GM21381 (cell line): ENCODE data around the gene ULK4.
"Not testable (repeated sequence)": the region's sequence is repeated elsewhere in the genome, so short reads cannot be mapped to it uniquely, and the experiment has no call there.

ENCODE experiments used
- ATAC-seq: cut with Tn5 transposase; IDR thresholded peaks from one replicate; pipeline ENCODE4 v1.9.1; 2021; ENCODE audit warnings: mild to moderate bottlenecking, moderate library complexity; ENCODE audit not compliant: unreplicated experiment

ULK4 gene

DNA sequence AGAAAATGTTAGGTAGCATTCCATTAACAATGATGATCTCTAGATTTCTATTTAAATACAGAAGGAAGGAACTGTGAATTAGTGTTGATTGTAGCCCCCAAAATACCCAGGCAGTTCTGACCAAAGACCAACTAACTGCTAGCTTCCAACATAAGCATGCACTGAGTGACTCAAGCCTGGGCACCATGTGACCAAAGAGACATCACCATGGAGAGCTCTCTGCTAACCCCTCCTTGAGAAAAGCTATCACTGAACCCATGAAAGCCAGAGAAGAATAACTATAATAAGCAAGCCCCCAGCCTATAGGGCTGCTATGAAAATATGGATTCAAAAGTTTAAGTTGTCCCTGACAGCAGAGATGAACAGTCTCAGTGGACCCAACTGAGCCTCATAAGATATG is 310.2 kb downstream of the ULK4 start:
- ATAC-seq, result no peak

DNA sequence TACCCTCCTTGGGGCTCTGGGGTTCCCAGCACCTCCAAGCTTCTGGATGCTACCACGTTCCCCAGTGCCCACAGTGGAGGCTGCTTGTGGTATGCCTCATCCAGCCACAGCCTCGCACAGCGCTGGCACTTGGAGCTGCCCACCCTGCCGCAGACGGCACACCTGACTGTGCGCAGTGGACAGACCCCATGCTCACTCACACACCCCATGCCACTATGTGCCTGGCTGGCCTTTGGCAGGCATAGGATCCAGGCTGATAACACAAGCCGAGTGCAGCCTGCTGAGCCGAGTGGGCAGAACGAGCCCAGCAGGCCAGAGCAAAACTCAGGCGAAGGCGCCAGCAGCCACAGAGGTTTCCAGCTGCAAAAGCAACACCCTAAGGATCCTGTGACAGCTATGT is 311.5 kb downstream of the ULK4 start:
- ATAC-seq, result no peak

DNA sequence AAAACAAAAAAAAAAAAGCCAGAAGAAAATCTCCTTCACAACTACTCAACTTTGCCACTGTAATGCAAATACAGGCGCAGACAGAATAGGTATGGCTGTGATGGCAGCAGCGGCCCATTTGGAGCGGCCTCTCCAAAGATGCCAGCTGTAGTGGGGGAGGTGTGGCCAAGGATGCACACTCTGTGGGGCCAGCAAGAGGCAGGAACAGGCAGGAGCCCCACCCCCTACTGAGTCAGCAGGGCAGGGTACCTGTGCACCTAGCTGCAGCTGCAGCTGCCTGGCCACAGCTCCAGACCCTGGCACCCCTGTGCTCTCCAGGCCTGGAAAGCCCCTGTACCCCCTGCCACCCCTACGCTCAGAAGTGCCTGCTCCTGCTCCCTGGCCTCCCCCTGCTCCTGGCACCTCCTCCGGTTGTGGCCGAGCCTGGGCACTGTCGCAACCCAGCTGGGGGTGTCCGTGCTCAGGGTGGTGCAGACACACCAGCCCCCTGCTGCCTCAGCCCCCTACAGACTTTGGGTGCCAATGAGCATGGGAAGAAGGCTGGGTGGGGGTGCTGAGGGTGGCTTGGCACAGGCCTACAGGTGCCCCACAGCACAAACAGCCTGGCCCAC is 312.7 kb downstream of the ULK4 start:
- no peak for ATAC-seq

DNA sequence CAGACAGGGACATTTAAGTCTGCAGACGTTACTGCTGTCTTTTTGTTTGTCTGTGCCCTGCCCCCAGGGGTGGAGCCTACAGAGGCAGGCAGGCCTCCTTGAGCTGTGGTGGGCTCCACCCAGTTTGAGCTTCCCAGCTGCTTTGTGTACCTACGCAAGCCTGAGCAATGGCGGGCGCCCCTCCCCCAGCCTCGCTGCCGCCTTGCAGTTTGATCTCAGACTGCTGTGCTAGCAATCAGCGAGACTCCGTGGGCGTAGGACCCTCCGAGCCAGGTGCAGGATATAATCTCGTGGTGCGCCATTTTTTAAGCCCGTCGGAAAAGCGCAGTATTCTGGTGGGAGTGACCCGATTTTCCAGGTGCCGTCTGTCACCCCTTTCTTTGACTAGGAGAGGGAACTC is 314.2 kb downstream of the ULK4 start:
- not testable (repeated sequence) for ATAC-seq

DNA sequence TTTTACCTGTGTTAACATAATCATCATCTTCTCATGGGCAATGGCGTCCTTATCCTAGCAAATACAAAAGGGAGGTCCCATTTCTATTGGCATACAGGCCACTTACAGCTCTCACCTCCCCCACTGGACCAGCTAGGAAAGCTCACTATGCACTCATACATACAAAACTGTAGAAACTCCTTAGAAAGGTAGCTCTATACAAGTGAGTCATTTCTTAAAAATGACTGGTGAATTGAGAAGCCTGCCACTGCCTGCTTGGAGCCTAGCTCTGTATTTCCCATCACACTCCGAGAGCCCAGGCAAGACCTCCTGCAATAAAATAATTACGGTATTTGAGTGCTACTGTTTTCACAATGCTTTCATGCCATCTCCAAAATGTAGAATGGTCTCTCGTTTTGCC is 321.8 kb downstream of the ULK4 start:
- no peak for ATAC-seq

DNA sequence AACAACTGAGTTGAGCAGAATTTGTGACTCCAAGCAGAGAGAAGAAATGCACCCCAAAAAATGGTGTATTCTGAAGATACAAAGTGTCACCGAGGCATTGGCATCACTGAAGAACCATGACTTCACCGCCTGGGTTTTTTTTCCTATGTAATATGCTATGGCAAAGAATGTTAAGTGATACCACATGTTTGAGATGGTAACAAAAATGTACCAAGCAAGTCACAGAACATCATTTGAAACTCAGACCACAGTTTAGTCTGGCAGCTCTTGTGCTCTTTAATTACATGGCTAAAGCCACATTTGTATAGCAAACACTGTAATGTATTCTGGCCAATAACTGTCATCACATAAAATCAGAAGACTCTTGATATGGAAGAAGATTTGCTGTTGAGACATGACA is 323.5 kb downstream of the ULK4 start:
- no peak for ATAC-seq

DNA sequence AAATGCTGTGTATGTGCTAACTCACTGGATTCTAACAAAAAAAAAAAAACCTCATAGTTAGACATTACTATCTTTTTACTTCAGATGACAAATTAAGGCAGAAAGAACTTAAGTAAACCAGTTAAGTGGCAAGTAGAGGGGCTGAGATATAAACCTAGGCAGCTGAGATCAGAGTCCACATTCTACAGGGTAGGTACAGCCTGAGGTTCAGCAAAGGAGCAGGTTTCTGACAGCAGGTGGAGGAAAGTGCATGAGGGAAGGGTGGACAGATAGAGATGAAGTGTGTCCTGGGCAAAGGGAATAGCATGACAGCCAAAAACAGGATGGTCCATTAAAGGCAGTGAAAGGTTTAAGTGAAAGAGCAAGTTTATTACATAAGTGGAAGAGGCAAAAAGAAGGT is 329.2 kb downstream of the ULK4 start:
- no peak for ATAC-seq

DNA sequence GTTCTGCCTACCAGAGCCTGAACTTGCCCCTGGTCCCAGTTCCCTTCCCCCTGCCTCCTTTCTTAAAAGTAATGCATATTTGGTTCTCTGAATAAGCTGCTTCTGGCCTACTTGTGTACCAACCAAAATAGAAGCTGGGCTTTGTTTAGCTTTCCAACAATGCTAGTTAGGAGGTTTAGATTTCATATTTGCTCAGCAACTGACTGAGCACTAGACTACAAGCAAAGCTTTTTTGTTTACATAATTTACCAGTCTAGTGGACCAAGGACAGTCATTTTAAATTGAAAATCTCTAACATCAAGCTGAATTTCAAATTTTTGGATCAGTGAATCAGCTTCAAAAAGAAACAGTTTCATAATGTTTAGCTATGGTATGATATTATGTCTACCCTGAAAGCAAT is 331.2 kb downstream of the ULK4 start:
- no peak for ATAC-seq

DNA sequence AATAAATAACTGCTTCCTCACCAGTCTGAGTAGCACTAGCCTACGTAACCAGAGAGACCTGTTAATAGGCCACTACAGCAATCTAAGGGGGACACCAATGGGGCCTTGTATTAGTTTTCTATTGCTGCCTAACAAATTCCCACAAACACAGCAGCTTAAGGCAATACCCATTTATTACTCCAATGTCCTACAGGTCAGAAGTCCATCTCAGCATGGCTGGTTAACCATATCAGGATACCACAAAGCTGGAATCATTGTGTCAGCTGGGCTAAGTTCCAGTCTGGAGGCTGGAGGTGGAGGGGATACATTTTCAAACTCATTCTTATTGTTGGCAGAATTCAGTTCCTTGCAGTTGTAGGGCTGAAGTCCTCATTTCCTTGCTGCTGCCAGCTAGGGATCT is 331.9 kb downstream of the ULK4 start:
- no peak for ATAC-seq

DNA sequence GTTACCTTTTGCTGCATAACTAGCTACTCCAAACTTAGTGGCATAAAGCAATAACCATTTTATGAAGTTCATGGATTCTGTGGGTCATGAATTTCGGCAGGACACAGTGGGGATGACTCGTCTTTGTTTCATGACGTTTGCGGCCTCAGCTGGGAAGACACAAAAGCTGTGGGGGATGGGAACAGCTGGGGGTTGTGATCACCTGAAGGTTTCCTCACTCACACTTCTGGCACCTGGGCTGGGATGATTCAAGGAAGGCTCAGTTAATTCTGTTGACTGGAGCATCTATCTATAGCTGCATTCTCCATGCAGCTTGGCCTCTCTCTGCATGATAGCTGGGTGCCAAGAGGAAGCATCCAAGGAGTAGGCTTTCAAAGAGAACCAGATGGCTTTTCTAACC is 332.8 kb downstream of the ULK4 start:
- ATAC-seq, result no peak

DNA sequence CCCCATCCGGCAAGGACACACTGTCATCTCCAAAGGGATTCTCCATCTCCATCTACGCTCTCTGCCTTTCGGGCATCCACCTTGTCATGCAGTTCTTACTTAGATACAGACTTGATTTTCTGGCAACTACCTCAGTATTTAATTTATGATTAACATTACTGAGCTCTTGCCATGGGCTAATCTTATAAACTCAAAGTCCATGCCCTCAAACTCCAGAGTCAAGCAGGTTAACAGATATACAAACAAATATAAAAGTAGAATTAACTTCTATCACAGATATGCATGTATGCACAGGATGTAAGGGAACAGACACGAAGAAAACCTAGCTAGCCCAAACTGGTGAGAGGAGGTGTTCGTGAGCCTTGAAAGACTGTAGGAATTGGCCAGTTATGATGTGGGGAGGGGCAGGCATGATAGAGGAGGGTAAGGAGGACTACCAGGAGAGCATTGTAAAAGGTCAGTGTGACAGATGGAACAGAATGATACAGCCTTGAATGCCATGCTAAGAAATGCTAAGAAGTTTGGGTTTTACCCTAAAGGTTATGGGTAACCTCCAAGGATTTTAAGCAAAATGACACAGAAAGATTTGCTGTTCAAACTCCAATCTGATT is 334.3 kb downstream of the ULK4 start:
- no peak for ATAC-seq

DNA sequence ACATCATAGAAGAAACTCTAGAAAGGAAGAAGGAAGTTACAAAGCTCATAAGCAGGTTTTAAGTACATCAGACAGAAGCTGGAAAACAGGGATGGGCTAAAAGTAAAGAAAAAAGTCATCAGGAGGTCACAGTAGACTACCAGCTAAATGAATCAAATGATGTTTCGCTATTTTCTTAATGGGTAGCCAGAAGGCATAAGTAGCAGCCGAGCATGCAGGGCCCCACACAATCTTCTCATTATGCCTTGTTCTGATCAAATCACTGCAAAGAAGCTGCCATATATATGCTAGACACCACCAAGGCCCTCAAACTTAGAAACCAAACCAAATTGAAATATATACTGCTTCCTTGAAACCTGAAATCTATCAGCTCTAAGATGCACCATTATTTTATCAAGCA is 349.1 kb downstream of the ULK4 start:
- ATAC-seq, result no peak

DNA sequence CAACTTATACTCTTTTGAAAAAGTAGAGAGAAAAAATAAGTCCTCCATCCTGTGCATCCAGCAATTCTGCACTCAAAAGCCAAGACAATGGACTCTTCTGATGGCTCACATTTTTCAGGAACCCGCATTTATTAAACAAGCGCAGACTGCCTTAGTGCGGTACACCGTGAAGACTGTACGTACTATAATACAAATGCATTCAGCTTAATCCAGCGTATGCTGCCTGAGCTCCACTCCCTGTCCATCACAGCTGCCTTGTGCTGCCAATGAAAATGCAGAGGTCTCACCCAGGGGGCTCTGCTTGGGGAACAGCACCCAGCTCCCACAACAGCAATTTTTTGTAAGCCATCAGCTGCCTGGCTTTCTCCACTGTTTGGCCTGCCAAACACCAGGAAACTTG is 350.9 kb downstream of the ULK4 start:
- no peak for ATAC-seq

DNA sequence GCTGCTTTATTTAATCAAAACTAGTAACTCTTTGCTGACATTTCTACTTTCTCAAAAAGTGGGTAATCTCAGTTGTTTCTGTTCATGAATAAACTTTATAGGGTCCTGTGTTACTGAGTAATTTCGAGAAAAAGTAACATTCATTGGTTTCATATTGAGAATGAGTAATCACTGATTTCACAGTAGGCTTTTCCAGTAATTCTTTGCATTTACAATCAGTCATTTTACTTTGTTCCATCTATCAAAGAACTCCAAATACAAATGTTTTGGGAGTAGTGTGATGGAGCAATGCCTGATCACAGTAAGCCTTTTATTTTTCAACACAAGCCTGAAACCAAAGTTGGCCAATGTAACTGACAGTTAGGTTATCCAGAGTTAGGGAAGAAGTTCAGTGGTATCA is 353.6 kb downstream of the ULK4 start:
- ATAC-seq, result no peak

DNA sequence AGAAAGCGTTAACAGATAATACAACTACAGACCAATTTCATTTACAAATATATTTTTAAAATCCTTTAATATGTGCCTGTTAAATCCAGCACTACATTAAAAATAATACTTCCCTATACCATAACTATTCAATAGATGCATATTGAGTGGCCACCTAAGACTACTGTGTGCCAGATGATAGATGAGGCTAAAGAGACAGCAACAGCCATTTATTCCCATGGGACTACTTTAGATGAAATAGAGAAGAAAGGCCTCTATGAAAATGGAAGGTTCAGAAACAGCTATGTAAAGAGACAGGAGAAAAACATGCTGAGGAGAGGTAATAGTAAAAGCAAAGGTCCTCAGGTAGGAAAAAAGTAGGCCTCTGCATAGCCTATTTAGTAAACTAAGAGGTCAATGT is 358.1 kb downstream of the ULK4 start:
- ATAC-seq, result no peak

DNA sequence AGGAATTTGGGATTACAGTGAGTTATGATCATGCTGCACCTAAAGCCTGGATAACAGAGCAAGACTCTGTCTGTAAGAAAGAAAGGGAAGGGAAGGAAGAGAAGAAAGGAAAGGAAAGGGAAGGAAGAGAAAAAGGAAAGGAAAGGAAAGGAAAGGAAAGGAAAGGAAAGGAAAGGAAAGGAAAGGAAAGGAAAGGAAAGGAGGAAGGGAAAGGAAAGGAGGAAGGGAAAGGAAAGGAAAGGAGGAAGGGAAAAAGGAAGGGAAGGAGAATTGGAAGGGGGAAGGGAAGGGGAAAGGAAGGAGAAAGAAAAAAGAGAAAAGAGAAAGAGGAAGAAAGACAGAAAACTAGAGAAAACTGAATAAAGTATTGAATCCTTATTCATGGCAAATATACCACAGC is 359.8 kb downstream of the ULK4 start:
- ATAC-seq, result no peak

DNA sequence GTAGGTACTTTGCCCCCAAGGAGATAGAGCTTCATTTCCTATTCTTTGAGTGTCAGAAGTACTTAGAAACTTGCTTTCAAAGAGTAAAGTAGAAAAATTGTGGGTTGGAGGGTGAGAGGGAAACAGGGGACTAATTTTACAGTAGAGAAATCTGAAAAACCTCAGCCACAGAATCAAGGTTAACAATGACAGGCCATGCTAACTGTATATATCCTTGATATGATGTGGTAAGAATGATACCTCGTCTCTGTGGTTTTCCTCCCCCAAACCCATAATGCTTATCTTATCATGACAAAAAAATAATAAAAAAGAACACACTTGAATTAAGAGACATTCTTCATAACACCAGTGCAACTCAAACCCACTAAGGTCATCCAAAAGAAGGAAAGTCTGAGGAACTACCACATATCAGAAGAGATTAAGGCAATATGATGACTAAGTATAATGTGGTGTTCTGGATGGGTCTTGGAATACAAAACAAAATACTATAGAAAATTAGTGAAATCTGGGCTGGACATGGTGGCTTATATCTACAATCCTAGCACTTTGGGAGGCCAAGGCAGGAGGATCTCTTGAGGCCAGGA is 360.4 kb downstream of the ULK4 start:
- no peak for ATAC-seq

DNA sequence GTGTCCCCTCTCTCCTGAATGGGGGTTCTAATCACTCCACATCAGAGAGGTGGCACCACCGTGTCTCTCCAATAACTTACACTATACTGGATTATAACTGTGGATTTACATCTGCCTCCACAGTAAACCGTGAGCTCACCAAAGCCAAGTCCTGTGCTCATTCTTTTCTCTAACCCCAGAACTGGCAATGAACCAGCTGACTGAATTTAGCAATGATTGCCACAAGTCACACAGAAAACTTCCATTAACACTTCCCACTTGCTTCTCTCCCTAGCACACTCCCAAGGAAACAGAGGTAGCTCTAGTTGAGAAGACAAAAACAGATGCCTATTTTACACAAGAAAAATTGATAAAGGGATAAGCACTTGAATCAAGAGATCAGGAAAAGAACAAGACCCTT is 361.3 kb downstream of the ULK4 start:
- no peak for ATAC-seq

DNA sequence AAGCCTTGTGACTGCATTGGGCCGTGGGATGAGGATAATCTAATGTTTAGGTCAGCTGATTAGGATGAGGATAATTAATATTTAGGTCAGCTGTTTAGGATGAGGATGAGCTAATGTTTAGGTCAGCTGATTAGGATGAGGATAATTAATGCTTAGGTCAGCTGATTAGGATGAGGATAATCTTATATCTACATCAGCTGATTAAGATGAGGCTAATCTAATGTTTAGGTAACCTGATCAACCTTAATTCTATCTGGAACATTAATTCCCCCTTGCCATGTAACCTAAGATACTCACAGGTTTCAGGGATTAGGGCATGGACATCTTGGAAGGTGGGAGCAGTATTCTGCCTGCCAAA is 362.8 kb downstream of the ULK4 start:
- no peak for ATAC-seq

DNA sequence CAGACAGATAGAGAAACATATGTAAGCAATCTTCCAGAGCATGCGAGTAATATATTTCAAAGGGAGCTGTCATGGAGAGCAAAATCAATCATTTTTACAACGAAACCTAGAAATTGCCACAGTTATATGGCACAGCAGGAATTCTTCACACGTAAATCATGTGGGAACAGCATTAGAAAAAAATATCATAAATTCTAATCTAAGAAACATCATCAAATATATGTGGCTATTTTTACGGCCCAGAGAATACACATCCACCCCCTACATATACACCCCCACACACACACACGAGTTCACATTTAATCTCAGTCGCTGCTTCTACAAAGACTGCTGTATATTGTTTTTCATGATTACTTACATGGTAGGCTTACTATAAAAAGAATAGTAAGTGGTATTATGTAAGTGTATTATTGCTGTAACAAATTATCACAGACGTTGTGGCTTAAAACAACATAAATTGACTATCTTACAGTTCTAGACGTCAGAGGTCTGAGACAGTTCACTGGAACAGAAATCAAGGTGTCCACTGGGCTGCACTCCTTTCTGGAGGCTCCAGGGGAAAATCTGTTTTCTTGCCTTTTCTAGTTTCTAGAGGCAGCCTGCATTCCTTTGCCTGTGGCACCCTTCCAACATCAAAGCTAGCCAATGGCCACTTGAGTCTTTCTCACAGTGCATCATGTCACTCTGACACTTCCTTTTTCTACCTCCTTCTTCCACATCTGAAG is 363.3 kb downstream of the ULK4 start:
- no peak for ATAC-seq

DNA sequence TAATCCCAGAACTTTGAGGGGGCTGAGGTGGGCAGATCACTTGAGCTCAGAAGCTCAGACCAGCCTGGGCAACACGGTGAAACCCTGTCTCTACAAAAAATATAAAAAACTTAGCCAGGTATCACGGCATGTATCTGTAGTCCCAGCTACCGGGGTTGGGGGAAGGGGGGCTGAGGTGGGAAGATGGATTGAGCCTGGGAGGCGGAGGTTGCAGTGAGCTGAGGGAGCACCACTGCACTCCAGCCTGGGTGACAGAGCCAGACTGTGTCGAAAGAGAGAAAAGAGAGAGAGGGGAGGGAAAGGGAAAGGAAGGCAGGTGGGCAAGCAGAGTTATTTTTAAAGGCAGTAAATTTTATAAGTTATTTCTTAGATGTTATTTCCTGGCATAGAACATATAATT is 368.1 kb downstream of the ULK4 start:
- no peak for ATAC-seq

DNA sequence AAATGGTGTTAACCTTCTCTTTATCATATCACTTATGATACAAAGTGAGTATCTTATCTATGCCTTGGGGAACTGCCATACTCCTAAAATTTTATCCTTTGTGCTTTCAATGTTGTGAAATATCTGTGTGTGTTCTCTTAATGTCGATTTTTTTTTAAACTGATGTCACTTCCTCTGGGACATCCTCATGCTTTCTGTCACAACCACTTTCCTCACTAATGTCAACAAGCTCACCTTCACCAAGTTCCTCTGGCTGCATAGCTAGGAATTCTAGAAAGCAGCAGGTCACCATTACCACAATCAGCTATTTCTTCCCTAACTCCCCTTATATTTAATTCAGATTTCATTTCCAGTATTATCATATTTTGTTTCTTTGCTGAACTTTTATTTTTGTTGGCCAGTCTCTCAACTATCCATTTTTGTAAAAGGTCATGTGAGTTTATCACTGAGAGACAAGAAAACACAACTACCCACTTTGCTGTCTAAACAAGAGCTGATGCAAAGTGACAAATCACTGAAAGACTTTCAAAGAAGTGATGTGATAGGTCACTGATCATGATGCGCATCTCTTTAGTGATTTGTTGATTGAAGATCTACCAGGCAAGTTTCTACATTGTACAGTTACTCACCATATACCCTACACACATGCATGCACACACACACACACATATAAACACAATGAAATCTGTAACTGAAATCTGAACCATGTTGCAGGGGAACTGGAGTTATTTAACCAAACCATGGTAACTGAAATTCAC is 369.0 kb downstream of the ULK4 start:
- no peak for ATAC-seq
